Measurements from ENCODE around the gene TMEM154.

Gene TMEM154

DNA sequence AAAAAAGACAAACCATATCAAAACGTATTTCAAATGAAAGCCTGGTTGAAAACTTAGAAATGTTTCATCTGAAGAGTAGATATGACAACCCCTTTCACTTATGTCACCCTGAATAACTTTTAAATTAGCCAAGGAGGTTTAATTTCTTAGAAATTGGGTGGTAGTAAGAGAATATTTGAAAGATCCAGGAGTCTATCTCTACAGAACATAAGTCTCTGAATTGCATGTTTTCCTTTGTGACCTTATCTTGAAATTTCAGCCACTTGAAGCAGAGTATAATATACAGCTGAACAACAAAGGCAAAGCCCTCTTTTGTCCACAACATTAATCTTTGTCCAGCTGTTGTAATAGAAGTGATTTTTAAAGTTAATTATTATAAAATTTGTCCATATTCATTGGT is 49.5 kb downstream of the TMEM154 start:
- Histone ChIP-seq H4K20me1 (ENCODE audit: insufficient read depth, low read length, poor library complexity, severe bottlenecking) (no peaks in the 10 kb centered on the region), H3F3A (ENCODE audit: low read depth) (no peaks in the 10 kb centered on the region)

DNA sequence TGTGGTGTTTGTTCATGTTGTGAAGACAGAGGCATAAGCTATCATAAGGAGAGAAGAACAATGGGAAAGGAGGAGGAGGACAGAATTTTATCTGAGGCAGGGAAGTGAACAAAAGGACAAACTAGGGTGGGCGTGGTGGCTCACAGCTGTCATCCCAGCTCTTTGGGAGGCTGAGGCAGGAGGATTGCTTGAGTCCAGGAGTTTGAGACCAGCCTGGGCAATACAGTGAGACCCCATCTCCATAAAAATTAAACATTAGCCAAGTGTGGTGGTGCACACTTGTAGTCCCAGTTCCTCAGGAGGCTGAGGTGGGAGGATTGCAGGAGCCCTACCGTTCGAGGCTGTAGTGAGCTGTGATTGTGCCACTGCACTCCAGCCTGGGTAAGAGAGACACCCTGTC is 49.9 kb downstream of the TMEM154 start:
- Histone ChIP-seq H3K36me3 (ENCODE audit: insufficient read depth, low read length) (peaks cover 12% of the 10 kb centered on the region; the same call in 1 of the 2 replicates), H3K9ac (ENCODE audit: low read depth, low read length, poor library complexity, severe bottlenecking) (no peak overlapping the region), H4K20me1 (ENCODE audit: insufficient read depth, low read length, poor library complexity, severe bottlenecking) (no peaks in the 10 kb centered on the region), H3F3A (ENCODE audit: low read depth) (no peaks in the 10 kb centered on the region), H3K4me3 (ENCODE audit: low read length, poor library complexity, severe bottlenecking) (no peak overlapping the region), H2AFZ (ENCODE audit: low read length) (no peak overlapping the region), H3K27me3 (ENCODE audit: insufficient read depth, low read length, poor library complexity, severe bottlenecking) (no peaks in the 10 kb centered on the region), H3K9me3 (ENCODE audit: insufficient read depth, low read depth, low read length) (no peaks in the 10 kb centered on the region), H3K4me2 (ENCODE audit: low read depth, low read length, poor library complexity, severe bottlenecking) (no peak overlapping the region), H3K4me1 (ENCODE audit: insufficient read depth, low read length, poor library complexity, severe bottlenecking) (no peaks in the 10 kb centered on the region), H3K79me2 (ENCODE audit: insufficient read depth, low read length) (no peaks in the 10 kb centered on the region), H3K9me2 (replicated peaks; ENCODE audit: low read depth, low read length) (no peaks in the 10 kb centered on the region)
- TF ChIP-seq, protein P1, sequence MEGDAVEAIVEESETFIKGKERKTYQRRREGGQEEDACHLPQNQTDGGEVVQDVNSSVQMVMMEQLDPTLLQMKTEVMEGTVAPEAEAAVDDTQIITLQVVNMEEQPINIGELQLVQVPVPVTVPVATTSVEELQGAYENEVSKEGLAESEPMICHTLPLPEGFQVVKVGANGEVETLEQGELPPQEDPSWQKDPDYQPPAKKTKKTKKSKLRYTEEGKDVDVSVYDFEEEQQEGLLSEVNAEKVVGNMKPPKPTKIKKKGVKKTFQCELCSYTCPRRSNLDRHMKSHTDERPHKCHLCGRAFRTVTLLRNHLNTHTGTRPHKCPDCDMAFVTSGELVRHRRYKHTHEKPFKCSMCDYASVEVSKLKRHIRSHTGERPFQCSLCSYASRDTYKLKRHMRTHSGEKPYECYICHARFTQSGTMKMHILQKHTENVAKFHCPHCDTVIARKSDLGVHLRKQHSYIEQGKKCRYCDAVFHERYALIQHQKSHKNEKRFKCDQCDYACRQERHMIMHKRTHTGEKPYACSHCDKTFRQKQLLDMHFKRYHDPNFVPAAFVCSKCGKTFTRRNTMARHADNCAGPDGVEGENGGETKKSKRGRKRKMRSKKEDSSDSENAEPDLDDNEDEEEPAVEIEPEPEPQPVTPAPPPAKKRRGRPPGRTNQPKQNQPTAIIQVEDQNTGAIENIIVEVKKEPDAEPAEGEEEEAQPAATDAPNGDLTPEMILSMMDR (conservative IDR thresholded peaks at IDR 0.05; ENCODE audit: low read length), result no peak
- no peak for TF ChIP-seq EZH2phosphoT487 (IDR thresholded peaks at IDR 0.05; ENCODE audit: borderline replicate concordance)

More for the DNA sequence above, 49.5 kb downstream of the TMEM154 start:
- Histone ChIP-seq H3K4me1 (ENCODE audit: insufficient read depth, low read length, poor library complexity, severe bottlenecking) (no peaks in the 10 kb centered on the region), H3K9me3 (ENCODE audit: insufficient read depth, low read depth, low read length) (no peaks in the 10 kb centered on the region), H3K4me3 (ENCODE audit: low read length, poor library complexity, severe bottlenecking) (no peak overlapping the region), H3K9ac (ENCODE audit: low read depth, low read length, poor library complexity, severe bottlenecking) (no peak overlapping the region), H3K79me2 (ENCODE audit: insufficient read depth, low read length) (no peaks in the 10 kb centered on the region), H3K36me3 (ENCODE audit: insufficient read depth, low read length) (peaks cover 12% of the 10 kb centered on the region; the same call in 1 of the 2 replicates), H3K4me2 (ENCODE audit: low read depth, low read length, poor library complexity, severe bottlenecking) (no peak overlapping the region), H3K27me3 (ENCODE audit: insufficient read depth, low read length, poor library complexity, severe bottlenecking) (no peaks in the 10 kb centered on the region), H2AFZ (ENCODE audit: low read length) (no peak overlapping the region), H3K9me2 (replicated peaks; ENCODE audit: low read depth, low read length) (no peaks in the 10 kb centered on the region)
- TF ChIP-seq, protein P1 (conservative IDR thresholded peaks at IDR 0.05; ENCODE audit: low read length), result no peak
- no peak for TF ChIP-seq EZH2phosphoT487 (IDR thresholded peaks at IDR 0.05; ENCODE audit: borderline replicate concordance)

DNA sequence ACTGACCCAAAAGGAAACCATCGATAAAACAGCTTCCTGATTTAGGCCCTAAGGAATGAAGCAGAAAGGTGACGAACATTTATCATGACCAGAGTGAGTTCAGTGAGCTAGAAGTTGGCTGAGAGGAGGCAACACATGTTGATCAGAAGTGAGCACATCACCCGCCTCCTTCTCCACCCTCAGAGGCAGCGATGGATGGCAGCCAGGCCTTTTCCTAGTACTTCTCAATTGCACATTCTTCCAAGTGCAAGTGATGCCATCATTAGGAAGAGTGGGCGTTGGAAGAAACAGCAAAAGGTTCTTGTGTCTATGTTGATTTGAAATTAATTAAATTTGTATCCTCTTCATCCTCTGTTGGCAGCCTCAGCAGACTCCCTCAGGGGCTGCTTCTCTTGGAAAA is 51.7 kb downstream of the TMEM154 start:
- no peaks in the 10 kb centered on the region for H3K9me2 ChIP-seq (replicated peaks; ENCODE audit: low read depth, low read length)
- no peaks in the 10 kb centered on the region for H3K9me3 ChIP-seq (ENCODE audit: insufficient read depth, low read depth, low read length)
- H3K27me3 ChIP-seq (ENCODE audit: insufficient read depth, low read length, poor library complexity, severe bottlenecking), result no peaks in the 10 kb centered on the region
- no peak overlapping the region for H3K4me3 ChIP-seq (ENCODE audit: low read length, poor library complexity, severe bottlenecking)
- no peaks in the 10 kb centered on the region for H3K79me2 ChIP-seq (ENCODE audit: insufficient read depth, low read length)
- no peaks in the 10 kb centered on the region for H3F3A ChIP-seq (ENCODE audit: low read depth)
- H3K4me1 ChIP-seq (ENCODE audit: insufficient read depth, low read length, poor library complexity, severe bottlenecking), result no peaks in the 10 kb centered on the region
- H3K36me3 ChIP-seq (ENCODE audit: insufficient read depth, low read length), result peaks cover 12% of the 10 kb centered on the region; the same call in 1 of the 2 replicates
- H2AFZ ChIP-seq (ENCODE audit: low read length), result no peak overlapping the region
- H3K9ac ChIP-seq (ENCODE audit: low read depth, low read length, poor library complexity, severe bottlenecking), result no peak overlapping the region
- TF ChIP-seq, protein P1 (conservative IDR thresholded peaks at IDR 0.05; ENCODE audit: low read length), result no peak
- TF ChIP-seq EZH2phosphoT487 (IDR thresholded peaks at IDR 0.05; ENCODE audit: borderline replicate concordance), result no peak
- H3K4me2 ChIP-seq (ENCODE audit: low read depth, low read length, poor library complexity, severe bottlenecking), result no peak overlapping the region
- no peaks in the 10 kb centered on the region for H4K20me1 ChIP-seq (ENCODE audit: insufficient read depth, low read length, poor library complexity, severe bottlenecking)
